CMK (cell line): ENCODE results near the gene TUFM.
A peak's percentile ranks its signal among the peaks of the same experiment; 100 is the strongest.
"Not testable (repeated sequence)": the region's sequence is repeated elsewhere in the genome, so short reads cannot be mapped to it uniquely, and the experiment has no call there.

Experiments
- DNase-seq: peaks from one replicate; pipeline ENCODE4 v3.0.0-alpha.2; 2010; ENCODE audit warnings: low read depth

TUFM gene

DNA sequence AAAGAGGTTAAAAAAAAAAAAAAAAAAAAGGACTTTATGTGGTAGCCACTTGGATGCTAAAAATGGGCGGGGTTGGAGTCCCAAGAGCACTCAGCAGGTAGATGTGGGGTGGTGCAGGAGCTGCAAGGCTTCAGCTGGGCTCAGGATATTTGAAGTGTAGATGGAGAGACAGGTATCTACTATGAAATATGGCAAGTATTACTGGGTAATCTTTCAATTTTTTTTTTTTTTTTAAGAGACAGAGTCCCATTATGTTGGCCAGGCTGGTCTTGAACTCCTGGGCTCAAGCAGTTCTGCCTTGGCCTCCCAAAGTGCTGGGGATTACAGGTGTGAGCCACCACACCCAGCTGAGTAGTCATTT, 7.6 kb downstream of the TUFM start:
- DNase-seq, result no peak

DNA sequence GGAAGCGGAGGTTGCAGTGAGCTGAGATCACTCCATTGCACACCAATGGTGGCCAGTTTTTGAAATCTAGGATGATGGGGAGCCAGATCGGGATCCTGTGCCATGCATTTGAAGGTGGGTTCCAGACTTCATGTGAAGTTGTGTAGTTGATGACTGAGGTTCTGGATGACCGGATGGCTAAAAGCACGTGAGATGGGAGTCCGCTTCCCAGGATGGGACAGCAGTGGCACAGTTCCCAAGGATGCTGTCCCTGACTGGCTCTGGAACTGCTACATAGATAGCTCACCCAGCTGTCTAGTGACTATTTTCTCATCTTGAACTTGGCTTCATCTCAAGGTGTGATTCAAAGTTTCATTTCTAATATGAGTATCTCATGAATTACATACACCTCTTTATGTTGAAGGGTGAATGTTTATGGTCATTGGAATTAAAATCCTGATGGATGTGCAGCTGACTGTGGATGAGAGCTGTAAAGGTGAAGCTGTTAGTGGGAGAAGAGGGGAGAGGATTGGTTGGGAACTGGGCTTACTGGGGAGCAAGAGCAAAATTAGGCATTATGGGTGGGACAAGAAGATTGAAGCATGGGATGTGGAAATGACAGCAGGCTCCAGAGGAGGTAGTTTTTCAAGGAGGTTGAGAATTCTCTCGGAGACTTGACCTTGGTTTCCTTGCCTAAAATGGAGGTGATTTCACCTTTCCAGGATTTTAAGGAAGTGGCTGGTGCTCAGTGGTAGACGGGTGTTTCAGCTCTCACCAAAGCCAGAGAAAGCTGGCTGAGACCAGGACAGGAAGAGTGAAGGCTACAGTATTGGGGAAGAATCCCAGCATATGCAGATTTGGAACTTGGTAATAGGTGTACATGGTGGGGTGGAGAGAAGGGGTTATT, 8.2 kb downstream of the TUFM start:
- DNase-seq, result no peak

DNA sequence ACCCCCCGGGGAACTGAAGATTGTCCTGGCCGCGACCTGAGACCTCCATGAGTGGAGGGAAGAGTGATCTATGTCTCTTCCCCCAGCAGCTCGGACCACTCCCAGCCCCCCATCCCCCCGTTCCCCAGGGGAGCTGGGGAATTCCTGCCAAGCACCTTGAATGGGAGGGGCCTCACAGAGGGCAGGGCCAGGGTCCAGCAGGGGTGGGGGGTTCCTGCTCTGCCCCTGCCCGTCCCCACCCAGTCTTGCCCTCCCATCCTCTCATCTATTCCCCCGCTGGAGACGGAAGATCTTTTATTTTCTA, 9.4 kb downstream of the TUFM start:
- no peak for DNase-seq

DNA sequence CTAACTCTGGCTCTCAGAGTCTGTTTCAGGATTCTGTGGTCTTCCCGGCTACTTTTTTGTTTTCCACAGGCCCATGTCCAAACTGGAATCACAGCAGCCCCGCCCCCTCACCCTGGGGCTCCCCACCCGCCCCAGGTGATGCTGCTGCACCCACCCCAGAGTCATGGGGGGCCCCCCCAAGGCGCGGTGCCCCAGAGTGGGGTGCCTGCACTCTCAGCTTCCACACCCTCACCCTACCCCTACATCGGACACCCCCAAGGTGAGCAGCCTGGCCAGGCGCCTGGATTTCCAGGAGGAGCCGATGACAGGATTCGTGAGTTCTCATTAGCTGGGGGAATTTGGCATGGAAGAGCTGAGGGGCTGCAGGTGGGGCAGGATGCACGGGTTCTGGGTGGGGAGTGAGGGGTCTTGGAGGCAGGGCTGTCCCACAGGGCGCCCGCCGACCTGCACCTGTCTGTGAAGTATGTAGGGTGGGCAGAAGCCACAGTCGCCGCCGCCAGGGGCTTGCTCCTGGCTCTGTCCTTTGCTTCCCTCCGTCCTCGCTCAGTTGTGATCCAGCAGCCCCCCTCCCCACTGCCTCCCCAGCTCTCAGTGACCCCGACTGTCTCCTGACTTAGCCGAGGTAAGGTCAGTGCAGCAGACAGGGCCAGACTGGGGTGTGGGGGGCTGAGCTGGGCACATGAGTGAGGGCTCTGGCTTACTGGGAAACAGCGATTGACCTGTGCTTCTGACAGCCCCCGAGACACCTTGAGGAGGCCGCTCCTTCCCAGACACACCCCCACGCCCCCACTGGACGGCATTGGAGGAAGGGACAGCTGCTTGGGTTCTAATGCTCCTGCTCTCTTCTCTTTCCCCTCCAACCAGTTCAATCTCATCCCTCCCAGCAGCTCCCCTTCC, 10.0 kb downstream of the TUFM start:
- no peak for DNase-seq

DNA sequence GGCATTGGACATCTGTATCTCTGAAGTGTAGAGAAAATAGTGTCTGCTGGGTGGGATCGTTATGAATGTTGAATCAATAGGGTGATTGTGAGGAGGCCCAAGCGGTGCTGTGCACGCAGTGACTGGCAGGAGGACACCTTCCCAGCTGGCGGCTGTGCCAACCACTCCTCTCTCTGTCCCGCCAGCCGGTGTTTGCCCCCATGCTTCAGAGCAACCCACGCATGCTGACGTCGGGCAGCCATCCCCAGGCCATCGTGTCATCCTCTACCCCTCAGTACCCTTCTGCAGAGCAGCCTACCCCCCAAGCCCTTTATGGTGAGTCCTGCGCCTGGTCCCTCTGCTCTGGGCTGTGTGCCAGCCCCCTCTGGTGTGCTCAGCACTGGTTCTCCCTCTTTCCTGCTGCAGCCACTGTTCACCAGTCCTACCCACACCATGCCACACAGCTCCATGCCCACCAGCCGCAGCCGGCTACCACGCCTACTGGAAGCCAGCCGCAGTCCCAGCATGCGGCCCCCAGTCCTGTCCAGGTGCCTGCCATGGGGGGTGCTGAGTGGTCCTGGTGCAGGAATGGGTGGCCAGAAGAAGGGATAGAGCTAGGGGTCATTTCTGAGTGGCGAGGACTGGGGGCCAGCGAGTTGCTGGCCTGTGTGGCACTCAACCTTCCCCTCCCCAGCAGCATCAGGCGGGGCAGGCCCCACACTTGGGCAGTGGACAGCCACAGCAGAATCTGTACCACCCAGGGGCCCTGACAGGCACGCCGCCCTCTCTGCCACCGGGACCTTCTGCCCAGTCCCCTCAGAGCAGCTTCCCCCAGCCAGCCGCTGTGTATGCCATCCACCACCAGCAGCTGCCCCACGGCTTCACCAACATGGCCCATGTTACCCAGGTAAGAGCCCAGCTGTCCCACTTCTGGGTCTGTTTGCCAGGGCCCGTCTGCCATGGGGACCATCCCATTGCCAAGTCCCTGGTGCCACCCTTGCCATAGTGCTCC, 11.0 kb downstream of the TUFM start:
- DNase-seq, result no peak

DNA sequence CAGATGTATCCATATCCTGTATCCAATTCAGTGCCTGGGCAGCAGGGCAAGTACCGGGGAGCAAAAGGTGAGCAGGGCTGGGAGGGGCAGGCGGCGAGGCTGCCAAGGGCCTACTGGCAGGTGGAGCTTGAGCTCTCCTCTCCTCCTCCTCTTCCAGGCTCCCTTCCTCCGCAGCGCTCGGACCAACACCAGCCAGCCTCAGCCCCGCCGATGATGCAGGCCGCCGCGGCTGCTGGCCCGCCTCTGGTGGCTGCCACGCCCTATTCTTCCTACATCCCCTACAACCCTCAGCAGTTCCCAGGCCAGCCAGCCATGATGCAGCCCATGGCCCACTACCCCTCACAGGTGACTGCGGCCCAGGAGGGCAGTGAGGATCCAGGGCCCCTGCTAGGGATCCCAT, 11.8 kb downstream of the TUFM start:
- DNase-seq, result no peak

DNA sequence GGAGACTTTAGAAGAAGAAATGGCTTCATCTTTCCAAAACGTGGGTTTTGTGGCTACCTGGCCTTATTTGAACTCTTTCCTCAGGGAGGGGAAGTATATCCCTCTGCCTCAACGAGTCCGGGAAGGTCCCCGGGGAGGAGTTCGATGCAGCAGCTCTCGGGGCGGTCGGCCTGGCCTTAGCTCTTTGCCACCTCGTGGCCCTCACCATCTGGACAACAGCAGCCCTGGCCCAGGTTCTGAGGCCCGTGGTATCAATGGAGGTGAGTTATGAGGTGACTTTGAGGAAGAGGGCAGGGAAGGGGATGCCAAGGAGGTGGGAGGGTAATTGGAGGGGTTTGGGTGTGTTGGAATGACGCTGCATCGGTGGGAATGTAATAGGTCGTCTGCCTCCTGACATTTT, 15.6 kb downstream of the TUFM start:
- DNase-seq, result no peak

DNA sequence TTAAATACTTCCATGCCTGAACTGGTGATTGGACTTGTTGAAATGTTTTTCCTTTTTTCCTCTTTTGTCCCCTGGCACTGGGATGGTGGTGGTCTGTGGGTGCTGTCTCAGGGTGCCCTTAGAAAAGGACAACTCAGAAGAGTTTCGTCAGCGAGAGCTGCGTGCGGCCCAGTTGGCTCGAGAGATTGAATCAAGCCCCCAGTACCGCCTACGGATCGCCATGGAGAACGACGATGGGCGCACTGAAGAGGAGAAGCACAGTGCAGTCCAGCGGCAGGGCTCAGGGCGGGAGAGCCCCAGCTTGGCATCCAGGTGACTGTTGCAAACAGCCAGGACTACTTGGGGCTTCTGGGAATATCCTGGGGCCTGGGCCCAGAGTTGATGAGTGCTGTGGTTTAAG, 16.4 kb downstream of the TUFM start:
- DNase-seq, result no peak

DNA sequence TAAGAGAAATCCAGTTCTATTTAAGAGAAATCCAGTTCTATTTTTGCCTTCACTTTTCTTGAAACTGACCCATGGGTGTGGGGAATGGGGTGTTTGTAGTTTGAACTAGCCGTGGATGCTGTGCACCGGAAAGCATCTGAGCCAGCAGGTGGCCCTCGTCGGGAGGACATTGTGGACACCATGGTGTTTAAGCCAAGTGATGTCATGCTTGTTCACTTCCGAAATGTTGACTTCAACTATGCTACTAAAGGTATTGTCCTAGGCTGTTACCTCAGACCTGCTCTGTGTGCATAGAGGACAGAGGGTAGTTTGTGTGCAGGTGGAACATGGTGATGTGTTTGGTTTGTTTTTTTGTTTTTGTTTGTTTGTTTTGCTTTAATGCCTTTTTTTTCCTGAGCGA, 20.0 kb downstream of the TUFM start:
- DNase-seq, result no peak

DNA sequence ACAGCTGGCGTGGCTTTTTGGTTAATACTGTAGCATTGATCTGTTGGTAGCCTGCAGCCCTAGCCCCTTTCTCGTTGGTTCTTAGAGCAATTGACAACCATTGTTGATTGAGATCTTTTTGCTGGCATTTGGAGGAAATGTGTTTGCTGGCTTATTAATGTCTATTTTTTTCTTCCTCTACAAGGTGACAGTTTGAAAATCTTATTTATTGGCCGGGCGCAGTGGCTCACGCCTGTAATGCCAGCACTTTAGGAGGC, 21.5 kb downstream of the TUFM start:
- no peak for DNase-seq

DNA sequence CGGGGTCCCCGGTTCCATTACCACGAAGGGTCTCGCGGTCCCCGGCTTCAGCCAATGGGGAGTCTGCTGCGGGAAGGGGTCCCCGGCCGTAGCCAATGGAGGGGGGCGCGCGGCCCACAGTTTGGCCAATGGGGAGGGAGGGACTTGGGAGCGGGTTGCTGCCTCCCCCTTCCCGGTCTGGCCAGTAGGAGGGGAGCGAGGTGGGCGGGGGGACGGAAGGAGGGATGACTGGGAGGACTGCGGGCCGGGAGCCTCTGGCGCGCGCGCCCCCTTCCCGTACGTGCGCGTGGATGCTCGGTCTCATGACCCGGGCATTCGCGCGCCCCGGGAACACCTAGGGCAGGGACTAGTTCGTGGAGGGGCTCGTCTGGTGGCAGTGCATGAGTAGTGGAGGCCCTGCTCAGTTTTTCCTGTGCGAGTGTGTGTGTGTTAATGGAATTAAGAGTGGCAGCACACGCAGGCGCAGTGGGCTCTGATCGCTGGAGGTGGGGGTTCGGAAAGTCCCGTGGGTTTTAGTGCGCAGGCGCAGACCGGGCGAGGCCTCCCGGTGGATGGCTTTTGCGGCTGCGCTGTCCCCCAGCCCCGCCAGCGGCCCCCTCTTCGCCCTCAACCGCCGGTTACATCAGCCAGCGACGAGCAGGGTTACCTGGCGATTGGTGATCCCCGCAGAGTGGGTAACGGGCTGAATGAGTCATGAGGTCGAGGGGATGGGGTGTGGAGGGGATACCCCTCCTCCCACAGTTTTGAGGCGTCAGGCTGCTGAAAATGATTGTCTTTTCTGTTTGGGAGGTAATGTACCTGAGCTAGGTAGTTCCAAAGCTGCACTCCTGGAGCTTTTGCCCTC, 22.1 kb downstream of the TUFM start:
- peak; percentile 96 for DNase-seq

DNA sequence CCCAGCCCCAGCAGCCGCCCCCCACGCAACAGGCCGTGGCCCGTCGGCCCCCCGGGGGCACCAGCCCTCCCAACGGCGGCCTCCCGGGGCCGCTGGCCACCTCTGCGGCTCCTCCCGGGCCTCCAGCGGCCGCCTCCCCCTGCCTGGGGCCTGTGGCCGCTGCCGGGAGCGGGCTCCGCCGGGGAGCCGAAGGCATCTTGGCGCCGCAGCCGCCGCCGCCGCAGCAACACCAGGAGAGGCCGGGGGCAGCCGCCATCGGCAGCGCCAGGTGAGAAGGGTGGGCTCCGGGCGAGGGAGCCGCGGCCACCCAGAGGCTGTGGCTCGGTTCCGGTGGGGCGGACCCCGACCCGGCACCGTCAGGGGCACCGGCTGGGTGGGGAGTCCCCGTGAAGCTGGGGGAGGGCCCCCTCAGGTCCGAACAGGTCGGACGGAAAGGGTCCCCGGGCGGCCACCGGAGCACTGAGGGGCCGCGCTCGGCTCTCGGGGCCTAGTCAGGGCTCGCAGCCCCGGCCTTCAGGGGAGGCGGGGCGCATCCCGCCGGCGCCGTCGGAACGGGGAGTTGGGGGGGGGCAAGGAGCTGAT, 22.8 kb downstream of the TUFM start:
- no peak for DNase-seq

DNA sequence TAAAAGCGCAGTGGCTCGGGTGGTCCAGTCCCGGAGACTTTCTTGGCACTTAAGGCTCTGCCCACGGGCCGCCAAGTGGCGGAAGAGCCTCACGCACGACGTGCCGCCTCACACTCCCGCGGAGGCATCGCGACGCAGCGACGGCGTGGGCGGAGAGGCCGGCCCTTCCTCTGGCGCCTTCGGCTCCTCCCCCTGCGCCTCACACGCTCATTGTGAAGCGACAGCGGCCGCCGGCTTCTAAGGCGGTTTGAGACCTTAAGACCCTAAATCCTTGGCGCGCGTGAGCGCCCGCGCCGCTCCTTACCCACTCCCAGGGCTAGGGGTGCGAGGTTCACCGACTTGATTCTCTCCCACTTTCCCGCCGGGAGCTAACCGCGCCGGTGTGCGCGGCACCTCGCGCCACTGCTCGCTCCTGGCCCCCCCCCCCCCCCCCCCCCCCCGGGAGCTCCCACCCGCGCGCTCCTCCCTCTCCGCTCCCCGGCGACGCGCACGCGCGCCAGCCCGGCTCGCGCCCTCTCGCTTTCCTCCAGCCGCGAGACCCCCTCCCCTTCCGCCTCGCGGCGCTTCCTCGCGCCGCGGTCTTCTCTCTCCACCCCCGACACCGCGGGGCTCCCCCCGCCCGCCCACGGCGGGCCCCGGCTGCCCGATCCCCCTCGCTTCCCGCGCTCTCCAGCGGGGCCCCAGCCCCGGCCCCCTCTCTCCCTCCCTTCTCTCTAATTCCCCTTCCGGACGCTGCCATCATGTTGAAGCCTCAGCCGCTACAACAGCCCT, 23.4 kb downstream of the TUFM start, which contains the start of gene ATXN2L:
Gene ATXN2L, plus strand, starts transcription at position 480 of the 771 bp plus-strand sequence. Its CDS starts 261 bp downstream, at position 741.
- DNase-seq, result peak; percentile 95

DNA sequence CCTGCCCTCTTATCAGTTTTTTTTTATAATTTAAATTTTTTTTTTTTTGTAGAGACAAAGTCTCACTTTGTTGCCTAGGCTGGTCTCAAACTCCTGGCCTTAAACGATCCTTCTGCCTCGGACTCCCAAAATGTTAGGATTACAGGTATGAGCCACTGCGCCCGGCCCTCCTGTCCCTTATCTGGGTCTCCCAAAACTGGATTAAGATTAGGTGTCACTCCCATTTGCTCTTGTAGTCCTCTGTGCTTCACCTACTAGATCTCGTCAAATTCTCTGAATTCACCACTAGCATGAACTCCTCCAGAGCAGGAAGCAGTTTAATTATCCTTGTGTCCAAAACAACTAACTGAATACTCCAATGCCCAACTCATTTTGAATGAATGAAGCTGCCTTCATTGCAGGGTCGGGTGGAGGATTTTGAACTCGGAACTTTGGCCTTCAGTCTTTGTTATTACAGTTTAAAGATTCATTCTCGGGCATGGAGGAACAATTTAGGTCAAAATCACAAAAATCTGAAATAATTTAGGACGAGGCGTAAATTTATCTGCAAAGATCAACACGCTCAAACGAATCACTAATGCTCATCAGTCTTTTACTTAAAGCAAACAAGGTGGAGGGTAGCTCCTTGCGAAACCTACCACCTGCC, 24.2 kb downstream of the TUFM start:
- DNase-seq, result no peak

DNA sequence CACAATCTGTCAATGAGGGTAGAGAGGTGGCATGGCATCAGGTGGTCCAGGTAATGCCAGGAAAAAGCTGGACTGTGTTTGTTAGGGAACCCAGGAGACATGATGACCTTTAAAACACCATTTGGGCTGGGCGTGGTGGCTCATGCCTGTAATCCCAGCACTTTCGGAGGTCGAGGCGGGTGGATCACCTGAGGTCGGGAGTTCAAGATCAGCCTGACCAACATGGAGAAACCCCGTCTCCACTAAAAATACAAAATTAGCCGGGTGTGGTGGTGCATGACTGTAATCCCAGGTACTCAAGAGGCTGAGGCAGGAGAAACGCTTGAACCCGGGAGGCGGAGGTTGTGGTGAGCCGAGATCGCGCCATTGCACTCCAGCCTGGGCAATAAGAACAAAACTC, 25.6 kb downstream of the TUFM start:
- DNase-seq, result not testable (repeated sequence)

DNA sequence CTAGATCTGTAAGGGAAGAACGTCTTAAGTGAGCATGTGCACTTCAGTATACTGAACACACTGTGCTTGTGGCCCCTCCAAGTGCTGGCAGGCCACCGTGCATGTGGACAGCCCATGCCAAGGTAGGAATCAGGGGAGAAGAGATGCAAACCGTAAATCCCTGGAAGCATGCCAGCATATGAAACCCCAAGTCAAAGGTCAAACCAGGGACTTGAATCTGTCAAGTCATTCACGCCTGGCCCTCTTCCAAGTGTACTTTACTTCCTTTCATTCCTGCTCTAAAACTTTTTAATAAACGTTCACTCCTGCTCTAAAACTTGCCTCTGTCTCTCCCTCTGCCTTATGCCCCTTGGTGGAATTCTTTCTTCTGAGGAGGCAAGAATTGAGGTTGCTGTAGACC, 26.1 kb downstream of the TUFM start:
- DNase-seq, result no peak

DNA sequence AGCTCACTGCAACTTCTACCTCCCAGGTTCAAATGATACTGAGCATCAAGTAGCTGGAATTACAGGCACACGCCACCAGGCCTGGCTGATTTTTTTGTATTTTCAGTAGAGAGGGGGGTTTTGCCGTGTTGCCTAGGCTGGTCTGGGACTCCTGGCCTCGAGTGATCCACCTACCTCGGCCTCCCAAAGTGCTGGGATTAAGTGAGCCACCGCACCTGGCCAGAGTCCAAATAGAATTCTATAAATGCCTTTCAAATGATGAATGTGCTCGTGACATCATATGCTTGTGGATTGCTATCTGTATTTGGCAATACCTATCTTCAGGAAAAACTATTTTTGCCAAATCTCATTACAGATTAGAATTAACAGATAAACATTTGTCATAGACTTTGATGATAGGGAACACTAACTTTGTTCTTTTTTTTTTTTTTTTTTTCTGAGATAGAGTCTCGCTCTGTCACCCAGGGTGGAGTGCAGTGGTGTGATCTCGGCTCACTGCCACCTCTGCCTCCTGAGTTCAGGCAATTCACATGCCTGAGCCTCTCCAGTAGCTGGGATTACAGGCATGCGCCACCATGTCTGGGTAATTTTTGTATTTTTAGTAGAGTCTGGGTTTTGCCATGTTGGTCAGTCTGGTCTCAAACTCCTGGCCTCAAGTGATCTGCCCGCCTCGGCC, 38.6 kb downstream of the TUFM start:
- DNase-seq, result not testable (repeated sequence)

DNA sequence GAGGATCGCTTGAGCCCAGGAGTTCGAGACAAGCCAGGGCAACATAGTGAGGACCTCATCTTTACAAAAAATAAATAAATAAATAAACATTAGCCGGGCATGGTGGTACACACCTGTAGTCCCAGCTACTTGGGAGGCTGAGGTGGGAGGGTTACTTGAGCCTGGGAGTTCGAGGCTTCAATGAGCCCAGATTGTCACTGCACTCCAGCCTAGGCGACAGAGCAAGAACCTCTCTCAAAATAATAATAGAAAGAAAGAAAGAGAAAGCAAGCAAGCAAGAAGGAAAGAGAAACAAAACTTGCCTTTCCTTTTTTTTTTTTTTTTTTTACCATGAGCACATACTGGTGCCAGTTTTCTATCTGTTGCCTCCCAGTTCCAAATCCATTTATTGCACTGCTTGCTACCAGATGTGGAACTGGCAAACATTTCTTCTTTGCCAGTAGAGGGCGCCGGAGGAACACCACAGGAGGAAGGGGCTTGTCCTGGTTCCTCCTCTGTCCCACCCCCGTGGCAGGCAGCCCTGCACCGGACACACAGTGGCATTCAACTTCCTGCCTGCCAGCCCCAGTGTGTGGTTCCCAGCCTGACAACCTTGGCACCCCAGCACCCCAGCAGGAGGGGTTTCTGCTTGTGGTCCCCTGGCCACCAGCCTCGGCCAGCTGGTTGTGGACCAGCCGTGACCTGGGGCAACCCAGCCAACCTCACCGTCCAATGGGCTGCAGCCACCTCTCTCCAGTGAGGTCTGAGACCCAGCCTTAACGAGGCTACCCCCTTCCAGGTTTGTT, 43.7 kb downstream of the TUFM start:
- peak; percentile 68 for DNase-seq
